GM06990 (cell line): ENCODE data around the gene TNS1.

Experiments
- DNase-seq: peaks from one replicate; pipeline ENCODE4 v3.0.0-alpha.2; 2011; ENCODE audit not compliant: insufficient read length; ENCODE audit errors: extremely low read depth
- H3K27me3 ChIP-seq: replicated peaks from 2 replicates; pipeline ENCODE4 v1.6.0; 2011; ENCODE audit warnings: low read length; ENCODE audit not compliant: control insufficient read depth, insufficient read depth
- H3K36me3 ChIP-seq: 2 replicates; pipeline ENCODE4 v1.5.1; 2011; ENCODE audit warnings: low read length; ENCODE audit not compliant: control insufficient read depth, insufficient read depth
- H3K4me3 ChIP-seq: replicated peaks from 2 replicates; pipeline ENCODE4 v1.5.1; 2011; ENCODE audit warnings: low read depth, mild to moderate bottlenecking, control low read depth, low read length
- TF ChIP-seq, protein P1 (sequence below): IDR thresholded peaks from 2 replicates; pipeline ENCODE4 v1.5.1; 2011; ENCODE audit warnings: low read length, control low read depth, mild to moderate bottlenecking, inconsistent platforms; ENCODE audit not compliant: insufficient read depth, poor library complexity, severe bottlenecking

The TNS1 gene

GRCh38 chr2:217756375-217757107 is 246.3 kb downstream of the TNS1 start:
- no peaks in the 10 kb centered on the region; the same call in 1 of the 2 replicates for H3K27me3 ChIP-seq
- TF ChIP-seq, protein P1, sequence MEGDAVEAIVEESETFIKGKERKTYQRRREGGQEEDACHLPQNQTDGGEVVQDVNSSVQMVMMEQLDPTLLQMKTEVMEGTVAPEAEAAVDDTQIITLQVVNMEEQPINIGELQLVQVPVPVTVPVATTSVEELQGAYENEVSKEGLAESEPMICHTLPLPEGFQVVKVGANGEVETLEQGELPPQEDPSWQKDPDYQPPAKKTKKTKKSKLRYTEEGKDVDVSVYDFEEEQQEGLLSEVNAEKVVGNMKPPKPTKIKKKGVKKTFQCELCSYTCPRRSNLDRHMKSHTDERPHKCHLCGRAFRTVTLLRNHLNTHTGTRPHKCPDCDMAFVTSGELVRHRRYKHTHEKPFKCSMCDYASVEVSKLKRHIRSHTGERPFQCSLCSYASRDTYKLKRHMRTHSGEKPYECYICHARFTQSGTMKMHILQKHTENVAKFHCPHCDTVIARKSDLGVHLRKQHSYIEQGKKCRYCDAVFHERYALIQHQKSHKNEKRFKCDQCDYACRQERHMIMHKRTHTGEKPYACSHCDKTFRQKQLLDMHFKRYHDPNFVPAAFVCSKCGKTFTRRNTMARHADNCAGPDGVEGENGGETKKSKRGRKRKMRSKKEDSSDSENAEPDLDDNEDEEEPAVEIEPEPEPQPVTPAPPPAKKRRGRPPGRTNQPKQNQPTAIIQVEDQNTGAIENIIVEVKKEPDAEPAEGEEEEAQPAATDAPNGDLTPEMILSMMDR: peak; percentile 91
- no peaks in the 10 kb centered on the region for H3K36me3 ChIP-seq
- peak; percentile 45 for DNase-seq
- no peak overlapping the region for H3K4me3 ChIP-seq

- H3K4me3 ChIP-seq: no peak overlapping the region
- TF ChIP-seq, protein P1: no peak
These were observed 247.6 kb downstream of the TNS1 start for GRCh38 chr2:217755027-217755745.

DNA sequence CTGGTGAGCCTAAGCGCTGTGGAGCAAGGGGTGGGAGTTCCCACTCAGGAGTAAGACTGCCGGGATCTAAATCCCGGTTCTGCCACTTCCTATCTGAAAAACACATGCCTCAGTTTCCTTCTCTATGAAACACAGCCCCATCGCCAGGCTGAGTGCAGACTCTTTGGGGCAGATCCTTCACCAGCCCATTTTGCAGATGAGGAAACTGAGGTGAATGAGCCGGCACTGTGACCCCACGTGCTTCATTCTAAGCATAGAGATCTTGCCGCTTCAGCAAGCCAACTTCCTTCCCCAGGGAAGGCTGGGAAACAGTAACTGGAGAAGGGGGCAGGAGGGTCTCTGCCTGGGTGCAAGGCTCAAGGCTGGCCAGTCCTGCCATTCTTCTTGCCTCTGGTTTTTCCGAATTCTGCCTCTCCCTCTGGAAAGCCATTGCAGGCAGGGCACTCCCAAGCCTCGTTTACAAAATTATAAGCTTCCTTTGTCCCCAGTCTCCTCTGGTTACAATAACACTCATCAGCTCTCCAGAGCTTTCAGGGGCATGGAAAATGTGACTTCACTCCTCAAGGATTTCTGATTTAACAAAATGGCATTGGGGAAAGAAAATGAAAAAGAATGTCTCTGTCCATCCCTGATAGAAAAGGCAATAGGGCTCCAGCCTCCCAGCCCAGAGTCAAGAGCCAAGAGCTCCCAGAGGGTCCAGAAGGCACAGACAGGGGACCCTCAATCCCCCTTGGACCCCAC is 249.2 kb downstream of the TNS1 start:
- Histone ChIP-seq H3K4me3 (no peak overlapping the region), H3K36me3 (no peaks in the 10 kb centered on the region), H3K27me3 (no peaks in the 10 kb centered on the region; the same call in 1 of the 2 replicates)
- TF ChIP-seq, protein P1: no peak
- DNase-seq: no peak

More at GRCh38 chr2:217755027-217755745, 247.6 kb downstream of the TNS1 start:
- Histone ChIP-seq H3K27me3 (no peaks in the 10 kb centered on the region; the same call in 1 of the 2 replicates), H3K36me3 (no peaks in the 10 kb centered on the region)
- no peak for DNase-seq

DNA sequence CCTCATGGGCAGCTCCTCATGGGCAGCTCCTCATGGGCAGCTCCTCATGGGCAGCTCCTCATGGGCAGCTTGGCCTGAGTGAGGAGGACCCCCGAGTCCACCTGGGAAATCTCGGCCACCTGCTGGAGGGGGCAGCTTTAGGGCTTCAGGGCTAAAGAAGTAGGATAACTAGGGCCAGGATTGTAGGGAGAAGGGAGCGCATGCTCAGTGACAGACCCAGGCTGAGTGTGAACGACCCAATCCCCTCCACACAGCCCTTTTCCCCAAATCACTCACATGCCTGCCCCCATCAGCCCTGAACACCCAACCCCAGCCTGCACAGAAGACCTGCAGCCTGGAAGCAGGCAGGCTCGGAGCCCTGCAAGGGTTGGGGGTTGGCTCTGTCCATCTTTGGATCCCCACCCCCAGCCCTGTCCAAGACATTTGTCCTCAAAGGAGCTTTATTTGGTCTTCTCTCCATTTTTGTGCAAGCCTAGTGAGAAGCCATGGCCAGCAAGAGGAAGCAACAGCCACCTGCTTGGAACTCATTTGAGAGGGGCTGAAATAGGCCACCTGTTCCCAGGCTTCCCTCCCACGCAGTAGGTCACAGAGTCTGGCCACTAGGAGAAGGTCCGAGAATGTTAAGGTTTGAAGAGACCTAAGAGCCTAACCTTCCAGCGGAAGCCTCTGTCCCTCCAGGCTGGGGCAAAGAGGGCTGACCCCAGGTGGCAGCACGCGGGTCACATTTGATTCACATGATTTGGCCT is 249.9 kb downstream of the TNS1 start:
- H3K27me3 ChIP-seq: no peaks in the 10 kb centered on the region; the same call in 1 of the 2 replicates
- no peaks in the 10 kb centered on the region for H3K36me3 ChIP-seq
- TF ChIP-seq, protein P1: no peak
- H3K4me3 ChIP-seq: no peak overlapping the region
- no peak for DNase-seq

DNA sequence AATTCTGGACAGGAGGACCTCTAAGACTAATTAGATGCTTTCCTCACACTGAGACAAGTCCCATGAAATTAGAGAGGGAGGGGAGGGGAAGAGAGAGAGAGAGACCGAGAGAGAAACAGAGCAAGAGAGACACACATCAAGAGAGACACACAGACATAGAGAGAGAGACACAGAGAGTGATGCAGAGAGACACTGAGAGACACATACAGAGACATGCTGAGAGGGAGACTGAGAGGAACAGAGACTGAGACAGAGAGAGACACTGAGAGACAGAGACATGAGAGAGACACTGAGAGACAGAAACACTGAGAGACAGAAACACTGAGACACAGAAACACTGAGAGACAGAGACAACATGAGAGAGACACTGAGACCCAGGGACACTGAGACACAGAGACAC is 250.8 kb downstream of the TNS1 start:
- TF ChIP-seq, protein P1: no peak
- no peak overlapping the region for H3K4me3 ChIP-seq
- H3K36me3 ChIP-seq: no peaks in the 10 kb centered on the region
- no peaks in the 10 kb centered on the region; the same call in 1 of the 2 replicates for H3K27me3 ChIP-seq
- DNase-seq: no peak
